Measurements from ENCODE around the gene NKX2-4.

NKX2-4 gene

GRCh38 chr20:21430020-21430419 lies 32.7 kb upstream of the NKX2-4 start:
- TF ChIP-seq CTCF (IDR thresholded peaks at IDR 0.05): no peak

DNA sequence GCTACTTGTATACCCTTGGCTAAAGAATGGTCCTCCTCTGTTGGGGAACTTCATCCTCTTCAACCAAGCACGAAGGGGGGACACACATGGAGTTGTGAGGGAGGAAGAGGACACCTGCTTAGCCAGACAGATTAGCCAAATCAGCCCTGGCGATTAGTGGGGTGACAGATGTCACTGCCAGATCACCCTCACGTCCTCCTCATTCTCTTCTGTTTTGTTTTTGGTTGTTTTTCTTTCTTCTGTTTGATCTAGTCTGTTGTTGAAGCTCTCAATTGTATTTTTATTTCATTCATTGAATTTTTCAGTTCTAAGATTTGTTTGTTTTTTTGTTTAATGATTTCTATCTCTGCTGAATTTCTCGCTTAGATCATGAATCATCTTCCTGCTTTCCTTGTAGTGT lies 27.5 kb upstream of the NKX2-4 start:
- TF ChIP-seq CTCF (IDR thresholded peaks at IDR 0.05): no peak

GRCh38 chr20:21421601-21422236 lies 24.4 kb upstream of the NKX2-4 start:
- no peak for TF ChIP-seq CTCF (IDR thresholded peaks at IDR 0.05)

GRCh38 chr20:21411725-21412124 lies 14.4 kb upstream of the NKX2-4 start:
- TF ChIP-seq CTCF (IDR thresholded peaks at IDR 0.05): no peak

DNA sequence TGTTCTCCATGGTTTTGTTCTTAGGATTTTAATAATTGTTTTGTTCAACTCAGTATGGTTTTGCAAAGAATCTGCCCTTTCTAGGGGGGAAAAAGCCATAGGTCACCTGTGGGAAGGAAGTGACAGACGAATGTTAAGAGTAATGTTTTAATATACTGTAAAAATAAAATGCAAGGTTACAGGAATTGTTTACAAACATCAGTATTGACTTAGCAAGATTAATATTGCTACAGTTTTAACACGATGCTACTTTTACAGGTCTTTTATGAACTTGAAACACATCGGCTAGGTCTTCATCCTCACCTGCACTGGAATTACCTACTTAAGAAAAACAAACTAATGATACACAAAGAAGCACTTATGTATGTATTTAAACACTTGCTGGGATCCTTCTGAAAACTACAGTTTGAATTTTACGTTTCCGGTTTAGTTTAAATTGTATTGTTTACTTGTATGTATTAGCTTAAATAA lies 1.7 kb upstream of the NKX2-4 start:
- no peak for TF ChIP-seq CTCF (IDR thresholded peaks at IDR 0.05)

DNA sequence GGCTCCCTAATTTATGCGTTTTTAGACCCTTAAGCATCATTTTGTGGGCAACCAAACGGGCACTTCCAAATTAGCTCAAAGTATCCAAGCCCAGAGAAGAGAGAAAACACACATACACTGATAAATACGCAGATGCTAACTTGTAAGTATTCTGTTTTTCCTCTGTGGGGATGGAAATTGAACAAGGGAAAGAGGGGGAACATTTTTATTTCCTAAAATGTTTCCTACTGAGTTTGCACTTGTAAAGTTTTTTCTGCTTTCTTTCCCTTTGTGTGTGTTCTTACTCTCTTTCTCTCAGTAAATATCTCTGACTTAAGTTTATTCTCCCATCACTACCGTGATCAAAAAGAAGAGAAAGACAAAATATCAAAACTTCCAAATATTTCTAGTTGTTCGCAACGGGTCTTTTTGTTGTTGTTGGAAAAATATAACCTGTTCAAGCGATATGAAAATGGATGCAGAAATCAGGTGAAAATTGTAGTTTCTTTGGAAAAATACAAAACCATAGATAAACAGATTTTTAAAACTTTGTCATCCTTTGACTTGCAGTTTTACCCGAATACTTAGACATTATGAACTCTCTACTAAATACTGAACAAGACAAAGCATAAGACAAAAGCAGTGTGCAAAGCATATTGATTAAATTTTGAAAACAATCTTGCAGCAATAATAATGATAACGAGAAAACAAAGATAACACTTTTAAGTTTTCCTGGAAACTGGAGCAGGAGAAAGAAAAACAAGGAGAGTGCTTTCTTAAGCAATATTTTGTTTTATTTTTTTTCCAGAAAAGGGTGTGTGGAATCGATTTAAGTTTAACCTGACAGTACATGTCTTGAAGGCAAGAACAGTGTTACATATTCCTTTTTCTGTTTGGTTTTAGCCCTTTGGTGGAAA lies 1.0 kb upstream of the NKX2-4 start:
- no peak for TF ChIP-seq CTCF (IDR thresholded peaks at IDR 0.05)

- TF ChIP-seq CTCF (IDR thresholded peaks at IDR 0.05): no peak
These were observed 556 bp downstream of the NKX2-4 start for GRCh38 chr20:21396599-21397340.
